Glomerular visceral epithelial cell (primary cell): Measurements from ENCODE around the gene COMMD10.

Experiments
- DNase-seq: peaks from one replicate; pipeline ENCODE4 v3.0.0-alpha.2; 2016; ENCODE audit errors: extremely low spot score

The COMMD10 gene

DNA sequence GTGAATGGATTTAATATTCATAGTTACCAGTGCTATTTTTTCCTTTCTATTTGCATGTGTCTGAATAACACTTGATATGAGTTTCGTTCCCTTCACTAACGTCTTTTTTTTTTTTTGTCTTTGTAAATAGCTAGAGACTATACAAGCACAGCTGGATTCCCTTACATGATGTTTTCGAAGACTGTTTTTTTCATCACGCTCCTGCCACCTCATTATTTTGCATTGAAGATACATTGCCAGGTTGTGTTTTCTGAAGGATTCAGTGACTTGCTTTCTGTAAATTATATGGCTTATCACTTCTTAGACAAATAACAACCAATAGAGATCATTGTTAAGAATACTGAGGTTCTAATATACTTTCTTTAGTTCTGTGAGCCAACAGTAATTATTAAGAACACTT, 207.5 kb downstream of the COMMD10 start:
- no peak for DNase-seq

DNA sequence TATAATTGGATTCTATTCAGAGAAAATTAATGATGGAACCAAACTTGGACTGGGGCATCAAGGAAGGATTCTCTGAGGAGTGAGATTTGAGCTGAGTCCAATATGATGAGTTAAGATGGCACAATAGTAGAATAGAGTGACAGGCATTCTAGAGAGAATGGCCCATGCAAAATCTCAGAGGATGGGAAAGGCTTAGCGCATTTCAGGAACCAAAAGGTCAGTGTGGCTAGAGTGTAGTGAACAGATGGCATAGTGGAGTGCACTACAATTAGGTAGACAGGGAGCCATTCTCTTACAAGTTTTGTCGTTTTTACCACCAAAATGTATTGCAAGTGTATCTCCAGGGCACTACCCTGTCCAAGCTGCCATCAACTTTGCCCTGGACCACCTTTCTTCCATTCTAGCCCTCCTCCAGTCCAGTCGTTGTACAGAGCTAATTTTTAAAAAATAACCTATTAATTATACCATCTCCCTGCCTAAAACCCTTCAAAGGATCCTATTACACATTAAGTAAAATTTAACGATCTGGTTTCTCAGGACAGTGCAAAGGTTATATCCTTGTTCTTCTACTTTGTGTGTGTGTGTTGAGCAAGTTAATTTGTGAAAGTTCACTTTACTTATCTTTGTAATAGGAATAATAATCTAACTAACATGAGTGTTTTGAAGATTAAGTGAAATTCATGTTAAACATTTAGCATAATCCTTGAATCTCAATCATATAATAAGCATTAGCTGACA, 211.7 kb downstream of the COMMD10 start:
- DNase-seq = no peak

DNA sequence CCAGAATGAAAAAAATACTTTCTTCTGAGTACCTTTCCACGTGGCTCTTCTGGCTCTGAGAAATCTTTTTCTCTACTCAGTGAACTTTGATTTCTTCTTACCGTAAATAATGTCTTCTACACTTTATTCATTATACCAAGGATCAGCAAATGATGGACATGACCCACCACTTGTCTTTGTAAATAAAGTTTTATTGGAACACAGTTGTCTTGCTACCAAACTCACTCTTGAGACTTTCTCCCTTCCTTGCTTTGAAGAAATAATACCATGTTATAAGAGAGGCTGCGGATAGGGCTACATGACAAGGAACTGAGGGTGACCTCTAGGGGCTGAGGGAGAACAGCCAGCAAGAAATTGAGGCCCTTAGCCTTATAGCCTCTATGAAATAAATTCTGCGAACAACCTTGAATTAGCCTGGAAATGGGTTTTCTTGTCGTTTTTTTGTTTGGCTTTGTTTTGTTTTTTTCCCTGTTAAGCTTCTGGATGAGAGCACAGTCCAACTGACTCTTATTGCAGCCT, 212.5 kb downstream of the COMMD10 start:
- DNase-seq = no peak

DNA sequence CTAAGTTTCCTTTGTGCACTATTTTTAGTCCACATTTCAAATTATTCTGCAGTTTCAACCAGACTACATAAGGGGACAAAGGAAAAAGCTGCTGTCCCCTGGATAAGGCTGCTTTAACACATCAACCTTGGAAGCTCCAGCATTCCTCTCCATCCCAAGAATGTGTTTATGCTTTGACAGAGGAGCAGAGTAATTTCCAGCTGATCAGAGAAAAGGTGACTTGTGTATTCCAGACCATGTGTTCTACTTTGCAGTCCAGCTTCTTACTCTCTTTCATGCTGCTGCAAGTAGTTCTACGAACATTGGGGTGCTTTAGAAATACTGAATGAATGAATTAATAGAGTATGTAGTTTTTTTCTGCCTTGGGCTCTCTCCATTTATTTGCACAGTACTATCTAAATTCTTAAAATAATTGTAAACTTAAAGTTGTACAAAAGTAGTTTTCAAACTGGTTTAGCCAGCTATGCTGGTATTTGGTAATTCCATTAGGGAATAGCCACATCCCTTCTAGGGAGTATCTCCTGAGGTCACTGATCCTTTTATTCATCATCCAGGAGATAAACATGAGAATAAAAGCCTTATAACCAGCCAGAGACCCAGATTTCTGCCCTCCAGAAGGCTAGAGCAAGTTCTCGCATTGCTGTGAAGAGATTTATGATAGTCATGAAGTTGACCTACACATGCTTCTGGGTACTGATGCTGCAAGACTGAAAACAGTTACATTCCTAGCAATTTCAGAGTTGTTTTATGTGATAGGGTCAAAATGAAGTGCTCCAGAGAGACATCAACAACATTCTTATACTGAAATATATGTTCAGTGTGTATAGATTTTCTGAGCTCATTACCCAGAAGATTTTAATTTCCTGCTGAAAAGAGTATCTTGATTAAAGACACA, 215.2 kb downstream of the COMMD10 start:
- DNase-seq = no peak

DNA sequence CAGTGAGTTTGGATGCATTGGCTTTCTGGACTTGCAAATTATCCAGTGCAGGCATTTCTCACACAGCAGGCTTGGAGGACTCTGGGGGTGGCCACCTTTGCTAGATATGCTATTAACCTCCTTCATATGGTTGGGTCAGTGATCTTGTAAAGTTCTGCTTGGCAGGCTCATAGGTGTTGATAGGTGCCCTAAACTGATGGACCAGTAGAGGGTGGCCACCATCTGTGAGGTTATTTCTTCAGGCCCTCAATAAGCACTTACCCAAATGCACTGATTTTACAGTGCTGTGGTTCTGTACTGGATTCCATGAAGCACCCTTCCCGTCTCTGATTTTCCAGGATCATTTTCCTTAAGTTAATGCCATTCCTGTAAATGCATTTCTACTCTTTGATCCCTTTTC, 216.3 kb downstream of the COMMD10 start:
- no peak for DNase-seq

DNA sequence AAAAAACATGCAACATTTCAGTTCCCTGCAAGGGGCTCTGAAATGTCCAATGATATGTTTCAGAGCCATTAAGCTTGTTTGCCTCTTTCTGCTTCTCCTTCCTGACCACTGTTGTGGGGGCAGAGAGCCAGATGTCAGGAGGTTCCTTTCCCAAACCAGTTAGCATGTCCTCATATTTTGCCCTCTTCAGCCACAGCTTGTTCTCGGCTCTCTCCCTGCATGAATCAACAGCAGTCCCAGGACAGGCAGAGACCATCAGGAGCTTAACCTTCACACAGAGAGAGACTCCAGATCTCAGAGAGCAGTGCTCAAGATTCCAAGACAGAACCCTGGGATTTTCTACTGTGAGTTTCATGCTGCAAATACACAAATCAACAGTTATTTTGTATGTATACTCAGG, 218.5 kb downstream of the COMMD10 start:
- no peak for DNase-seq

DNA sequence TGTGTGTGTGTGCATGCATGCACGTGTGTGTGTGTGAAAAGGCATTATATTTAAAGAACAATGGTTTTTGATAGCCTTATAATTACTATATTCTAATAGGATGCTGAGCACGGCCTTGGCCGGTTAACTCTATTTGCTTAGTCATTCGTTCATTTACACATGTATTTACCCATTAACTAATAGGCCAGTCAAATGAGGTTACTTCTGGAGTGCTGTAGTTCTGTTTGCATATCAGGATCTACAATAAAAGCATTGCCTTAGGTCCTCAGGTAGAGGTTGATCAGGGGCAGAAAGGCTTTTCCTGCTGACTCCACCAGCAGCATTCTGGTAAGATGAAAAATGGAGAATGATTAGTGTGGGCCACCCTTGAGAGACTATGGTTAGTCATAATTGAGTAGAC, 219.0 kb downstream of the COMMD10 start:
- DNase-seq = no peak

DNA sequence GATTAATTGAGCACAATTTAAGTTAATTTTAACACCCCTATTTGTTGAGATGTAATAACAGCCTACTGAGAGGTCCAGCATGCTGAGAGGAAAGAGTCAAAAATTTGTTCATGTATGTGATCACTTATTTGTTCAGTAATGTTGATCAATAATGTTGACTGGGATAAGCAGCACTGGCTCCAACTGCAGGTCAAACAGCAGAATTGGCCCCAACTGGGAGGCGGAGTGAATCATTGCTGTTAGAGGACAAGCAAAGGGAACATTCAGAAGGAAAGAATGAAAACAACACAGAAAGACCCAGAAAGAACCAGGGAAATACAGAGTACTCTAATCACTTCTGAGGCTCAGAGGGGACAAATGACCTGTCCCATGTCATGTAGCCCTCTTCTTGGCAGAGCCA, 221.1 kb downstream of the COMMD10 start:
- no peak for DNase-seq

DNA sequence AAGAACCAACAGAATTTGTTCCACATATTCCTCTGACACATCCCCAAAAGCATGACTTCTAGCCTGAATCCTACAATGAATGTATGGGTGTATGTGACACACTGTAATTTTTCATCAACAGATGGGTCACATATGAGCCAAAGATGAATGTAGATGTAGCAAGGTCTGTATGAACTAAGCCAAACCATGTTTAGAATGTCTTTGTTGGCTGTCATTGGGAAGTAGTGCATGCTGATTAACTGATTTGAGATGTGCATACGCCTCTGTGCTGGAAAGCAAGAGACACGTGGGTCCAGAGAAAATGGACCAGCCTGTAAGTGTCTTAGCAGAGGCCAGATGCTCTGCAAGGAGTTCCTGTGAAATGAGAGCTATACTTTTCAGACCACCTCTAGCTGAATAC, 222.0 kb downstream of the COMMD10 start:
- no peak for DNase-seq

DNA sequence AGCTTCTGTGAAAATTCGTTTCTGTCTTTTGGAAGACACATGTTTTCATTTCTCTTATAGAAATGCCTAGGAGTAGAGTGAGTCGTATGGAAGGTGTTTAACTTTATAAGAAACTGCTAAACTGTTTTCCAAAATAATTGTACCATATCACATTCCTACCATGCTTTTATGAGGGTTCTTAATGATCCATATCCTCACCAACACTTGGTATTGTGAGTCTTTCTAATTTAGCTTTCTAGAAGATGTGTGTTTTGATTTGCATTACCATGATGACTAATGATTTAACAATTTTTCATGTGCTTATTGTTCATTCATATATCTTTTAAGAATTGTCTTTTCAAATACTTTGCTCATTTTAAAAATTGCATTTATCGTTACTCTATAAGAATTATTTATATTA, 223.6 kb downstream of the COMMD10 start:
- DNase-seq = no peak

DNA sequence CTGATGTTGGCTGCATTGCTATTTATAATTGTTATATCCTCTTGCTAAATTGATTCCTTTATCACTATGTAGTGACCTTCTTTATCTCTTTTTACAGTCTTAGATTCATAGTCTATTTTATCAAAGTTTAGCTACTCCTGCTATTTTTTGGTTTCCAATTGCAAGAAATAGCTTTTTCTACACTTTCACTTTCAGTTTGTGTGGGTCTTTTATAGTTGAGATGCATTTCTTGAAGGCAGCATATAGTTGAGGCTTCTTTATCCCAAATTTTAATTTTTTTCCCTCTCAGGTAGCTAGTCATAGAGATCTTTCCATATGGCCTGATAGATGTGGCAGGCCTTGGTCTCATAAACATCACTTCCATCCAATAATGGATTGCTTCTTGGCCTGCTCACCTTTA, 228.5 kb downstream of the COMMD10 start:
- no peak for DNase-seq

DNA sequence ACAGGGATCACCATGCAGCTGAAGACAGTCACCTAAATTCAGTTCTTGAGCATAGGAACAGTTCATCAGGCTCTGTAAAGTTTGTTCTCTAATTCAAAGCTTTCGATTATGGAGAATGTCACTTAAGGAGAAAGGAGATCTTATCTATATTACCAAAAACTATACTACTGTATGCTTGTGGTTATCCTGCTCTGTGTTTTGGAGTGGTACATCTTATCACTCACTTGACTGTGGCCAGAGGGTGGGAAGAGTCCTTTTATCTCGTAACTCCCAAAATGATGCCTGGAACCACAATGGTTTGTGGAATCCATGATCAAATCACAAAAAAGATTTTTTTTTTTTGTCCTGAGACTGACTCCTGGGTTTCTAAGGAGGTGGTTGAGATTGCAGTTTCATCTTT, 230.7 kb downstream of the COMMD10 start:
- DNase-seq = no peak

DNA sequence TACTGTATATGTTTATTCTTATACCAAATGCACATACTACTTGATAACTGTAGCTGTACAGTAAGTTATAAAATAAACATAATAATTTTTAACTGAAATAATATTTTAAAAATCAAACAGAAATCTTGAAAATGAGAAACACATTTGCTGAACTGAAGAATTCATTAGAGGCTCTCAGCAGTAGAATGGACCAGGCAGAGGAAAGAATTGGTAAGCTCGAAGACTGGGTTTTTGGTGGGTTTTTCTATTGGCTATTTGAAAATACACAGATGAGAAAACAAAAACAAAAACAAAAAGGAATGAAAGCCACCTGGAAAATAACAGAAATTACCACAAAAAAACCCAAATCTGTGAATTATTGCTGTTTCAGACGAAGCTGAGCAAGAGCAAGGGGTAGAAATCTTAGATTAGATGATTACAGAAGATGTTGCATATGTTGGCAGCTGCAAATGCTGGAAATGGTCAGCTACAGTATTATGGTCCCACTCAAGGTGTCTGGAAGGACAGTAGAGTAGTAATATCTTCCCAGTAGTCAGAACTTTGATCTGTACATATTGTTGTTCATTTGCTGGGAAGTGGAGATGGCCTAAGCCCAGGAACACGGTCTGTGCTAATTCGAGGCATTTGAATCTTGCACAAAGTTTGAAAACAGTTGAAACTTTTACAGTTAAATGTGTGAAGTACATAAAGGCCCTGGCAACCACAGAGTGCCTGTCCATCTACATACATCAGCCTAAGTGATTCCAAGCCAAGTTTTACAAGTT, 233.4 kb downstream of the COMMD10 start:
- DNase-seq = no peak

DNA sequence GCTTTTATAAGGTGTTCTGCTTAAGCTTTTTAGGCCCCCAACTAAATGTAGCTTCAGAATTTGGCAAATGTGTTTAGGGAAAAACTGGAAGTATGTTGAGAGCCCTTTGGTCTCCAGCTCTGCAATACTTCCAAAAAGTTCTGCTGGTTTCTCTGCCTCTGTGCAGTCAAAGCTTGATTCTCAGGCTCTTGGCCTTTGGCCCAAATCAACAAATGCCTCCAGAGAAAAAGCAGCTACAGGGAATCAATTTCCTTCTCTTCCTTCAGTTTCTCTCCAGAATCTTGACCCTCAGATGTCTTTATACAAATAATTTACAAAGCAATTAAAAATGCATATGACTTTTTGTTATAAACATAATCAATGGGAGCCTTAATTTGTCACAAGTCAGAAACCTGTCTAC, 235.7 kb downstream of the COMMD10 start:
- no peak for DNase-seq

DNA sequence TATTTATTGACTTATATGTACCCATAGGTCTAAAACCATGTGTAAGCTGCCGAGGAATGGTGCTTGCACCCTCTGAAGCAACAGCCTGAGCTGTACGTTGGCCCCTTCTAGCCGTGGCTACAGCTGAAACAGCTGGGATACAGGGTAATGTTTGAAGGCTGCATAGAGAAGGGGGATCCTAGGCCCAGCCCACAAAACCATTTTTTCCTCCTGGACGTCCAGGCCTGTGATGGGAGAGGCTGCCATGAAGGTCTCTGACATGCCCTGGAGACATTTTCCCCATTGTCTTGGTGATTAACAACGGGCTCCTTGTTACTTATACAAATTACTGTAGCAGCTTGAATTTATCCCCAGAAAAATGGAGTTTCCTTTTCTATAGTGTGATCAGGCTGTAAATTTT, 244.7 kb downstream of the COMMD10 start:
- DNase-seq = no peak

DNA sequence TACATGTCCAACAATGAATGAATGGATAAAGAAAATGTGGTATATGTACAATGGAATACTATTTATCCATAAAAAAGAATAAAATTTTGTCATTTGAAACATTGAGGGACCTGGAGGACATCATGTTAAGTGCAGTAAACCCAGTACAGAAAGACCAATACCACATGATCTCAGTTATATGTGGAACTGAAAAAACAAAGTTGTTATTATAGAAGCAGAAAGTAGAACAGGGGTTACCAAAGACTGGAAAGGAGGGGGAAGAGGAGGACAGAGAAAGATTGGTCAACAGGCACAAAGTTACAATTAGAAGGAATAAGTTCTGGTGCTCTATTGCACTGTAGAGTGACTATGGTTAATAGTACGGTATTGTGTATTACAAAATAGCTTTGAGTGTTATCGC, 256.0 kb downstream of the COMMD10 start:
- DNase-seq = no peak
